Left renal pelvis (tissue), 4 donors: ENCODE results near the gene FGD2. TPM values are rescaled to one million over a fixed set of nuclear protein-coding genes. Genes with fewer than 3 reads are reported as not detected.
"Not testable (repeated sequence)": the region's sequence is repeated elsewhere in the genome, so short reads cannot be mapped to it uniquely, and the experiment has no call there.

ENCODE experiments used
- DNase-seq, 4 donors: peaks; one replicate each; pipeline ENCODE4 v3.0.0-alpha.2; 2013; ENCODE audit warnings: low read depth in 4 of 4, low spot score in 3 of 4
- polyA plus RNA-seq, 4 donors: library from polyadenylated mRNA; unstranded; fragments of 120-200 nt; gene quantifications; one replicate each; pipeline ENCODE4 v1.2.1, GENCODE V29; 2013; ENCODE audit not compliant: insufficient read length in 4 of 4

Gene FGD2
- polyA plus RNA-seq, 4 donors, result 1.2 to 3.9 (median 2.4) TPM

- DNase-seq, result no peak
These were observed 16.2 kb upstream of the FGD2 start for GRCh38 chr6:36989264-36989663.

- not testable (repeated sequence) for DNase-seq
These were observed 15.1 kb upstream of the FGD2 start for GRCh38 chr6:36990401-36990800.

GRCh38 chr6:36997811-36998722 lies 7.4 kb upstream of the FGD2 start:
- no peak for DNase-seq

GRCh38 chr6:36998723-36999038 lies 6.8 kb upstream of the FGD2 start:
- no peak for DNase-seq

- DNase-seq, result peak in 2 of 4 donors; percentile 71 to 85
These were observed 6.2 kb upstream of the FGD2 start for GRCh38 chr6:36999061-36999750.

GRCh38 chr6:36999751-37000125 lies 5.7 kb upstream of the FGD2 start:
- no peak for DNase-seq

- DNase-seq, result no peak
These were observed 1.1 kb upstream of the FGD2 start for GRCh38 chr6:37004044-37004980.

- no peak for DNase-seq
These were observed 542 bp downstream of the FGD2 start for GRCh38 chr6:37005827-37006567.

GRCh38 chr6:37006793-37007339 lies 1.4 kb downstream of the FGD2 start:
- DNase-seq, result no peak

GRCh38 chr6:37007340-37008043 lies 2.0 kb downstream of the FGD2 start:
- no peak for DNase-seq

GRCh38 chr6:37008484-37009465 lies 3.3 kb downstream of the FGD2 start:
- no peak for DNase-seq

GRCh38 chr6:37010402-37010892 lies 5.0 kb downstream of the FGD2 start:
- no peak for DNase-seq

- DNase-seq, result no peak
These were observed 6.4 kb downstream of the FGD2 start for GRCh38 chr6:37011656-37012378.

GRCh38 chr6:37013516-37014491 lies 8.3 kb downstream of the FGD2 start:
- no peak for DNase-seq

- DNase-seq, result no peak
These were observed 9.2 kb downstream of the FGD2 start for GRCh38 chr6:37014667-37015066.

- DNase-seq, result no peak
These were observed 10.1 kb downstream of the FGD2 start for GRCh38 chr6:37015532-37015931.
